ENCODE measurements around the gene PPP1R2B.

GRCh38 chr5:156835905-156836304 is 14.2 kb upstream of the PPP1R2B start:
- TF ChIP-seq POLR2A (IDR thresholded peaks at IDR 0.05; ENCODE audit: low read depth, low read length), result no peak
- no peak for TF ChIP-seq PAX5 (IDR thresholded peaks at IDR 0.05; ENCODE audit: insufficient read depth, low read length, severe bottlenecking)
- no peak for TF ChIP-seq POLR2AphosphoS5 (IDR thresholded peaks at IDR 0.05; ENCODE audit: low read depth, low read length)
- no peak for TF ChIP-seq TAF1 (IDR thresholded peaks at IDR 0.05; ENCODE audit: low read depth, low read length)
